Measurements from ENCODE around the gene SPO11. TPM values are rescaled to one million over a fixed set of nuclear protein-coding genes. Genes with fewer than 3 reads are reported as not detected.
A peak's percentile ranks its signal among the peaks of the same experiment; 100 is the strongest.

The SPO11 gene
- total RNA-seq, 3 donors from 2014 or later: not detected

GRCh38 chr20:57370316-57370715 is 40.7 kb downstream of the SPO11 start:
- intact Hi-C loops (cut with DNase I; ENCODE audit: low total_unique reads): no loop called here
- Histone ChIP-seq H3K27ac (no peak overlapping the region), H3K4me1 (no peaks in the 10 kb centered on the region), H3K36me3 (peaks cover 32% of the 10 kb centered on the region), H3K27me3 (no peaks in the 10 kb centered on the region), H3K4me3 (no peak overlapping the region), H3K9me3 (no peaks in the 10 kb centered on the region)
- no peak for TF ChIP-seq POLR2A (IDR thresholded peaks at IDR 0.05)
- no peak for TF ChIP-seq CTCF (IDR thresholded peaks at IDR 0.05)
- TF ChIP-seq POLR2AphosphoS5 (IDR thresholded peaks at IDR 0.05): no peak
- DNase-seq (ENCODE audit: low spot score in 2 of 2): no peak

GRCh38 chr20:57371363-57371762 is 41.8 kb downstream of the SPO11 start:
- H3K4me3 ChIP-seq: no peak overlapping the region

GRCh38 chr20:57372157-57372556 is 42.6 kb downstream of the SPO11 start:
- TF ChIP-seq POLR2AphosphoS5 (IDR thresholded peaks at IDR 0.05) (no peak), CTCF (IDR thresholded peaks at IDR 0.05) (no peak), POLR2A (IDR thresholded peaks at IDR 0.05) (no peak)
- Histone ChIP-seq H3K4me3 (no peak overlapping the region), H3K4me1 (no peaks in the 10 kb centered on the region), H3K27me3 (no peaks in the 10 kb centered on the region), H3K27ac (no peak overlapping the region), H3K9me3 (no peaks in the 10 kb centered on the region), H3K36me3 (peaks cover 24% of the 10 kb centered on the region)
- intact Hi-C loops (cut with DNase I; ENCODE audit: low total_unique reads): no loop called here
- DNase-seq (ENCODE audit: low spot score in 2 of 2): no peak

More at GRCh38 chr20:57371363-57371762, 41.8 kb downstream of the SPO11 start:
- Histone ChIP-seq H3K27me3 (no peaks in the 10 kb centered on the region), H3K4me1 (no peaks in the 10 kb centered on the region), H3K9me3 (no peaks in the 10 kb centered on the region), H3K36me3 (peaks cover 24% of the 10 kb centered on the region), H3K27ac (no peak overlapping the region)
- TF ChIP-seq CTCF (IDR thresholded peaks at IDR 0.05): no peak
- TF ChIP-seq POLR2A (IDR thresholded peaks at IDR 0.05): no peak
- no peak for TF ChIP-seq POLR2AphosphoS5 (IDR thresholded peaks at IDR 0.05)
- intact Hi-C loops (cut with DNase I; ENCODE audit: low total_unique reads): no loop called here
- DNase-seq (ENCODE audit: low spot score in 2 of 2): no peak

- H3K36me3 ChIP-seq: peaks cover 24% of the 10 kb centered on the region
- no peaks in the 10 kb centered on the region for H3K9me3 ChIP-seq
- intact Hi-C loops (cut with DNase I; ENCODE audit: low total_unique reads): no loop called here
- H3K27ac ChIP-seq: no peak overlapping the region
- DNase-seq (ENCODE audit: low spot score in 2 of 2): no peak
- H3K4me3 ChIP-seq: no peak overlapping the region
- TF ChIP-seq POLR2AphosphoS5 (IDR thresholded peaks at IDR 0.05) (no peak), POLR2A (IDR thresholded peaks at IDR 0.05) (no peak), CTCF (IDR thresholded peaks at IDR 0.05) (no peak)
- no peaks in the 10 kb centered on the region for H3K27me3 ChIP-seq
- H3K4me1 ChIP-seq: no peaks in the 10 kb centered on the region
Observed at GRCh38 chr20:57372581-57373350, 43.2 kb downstream of the SPO11 start.

GRCh38 chr20:57374343-57374930 is 44.8 kb downstream of the SPO11 start:
- Histone ChIP-seq H3K4me3 (no peak overlapping the region), H3K4me1 (no peaks in the 10 kb centered on the region), H3K9me3 (no peaks in the 10 kb centered on the region), H3K36me3 (peaks cover 15% of the 10 kb centered on the region), H3K27me3 (no peaks in the 10 kb centered on the region), H3K27ac (peak overlapping the region in 1 of 2 donors; percentile 43)
- TF ChIP-seq CTCF (IDR thresholded peaks at IDR 0.05) (no peak), POLR2A (IDR thresholded peaks at IDR 0.05) (no peak), POLR2AphosphoS5 (IDR thresholded peaks at IDR 0.05) (no peak)
- intact Hi-C loops (cut with DNase I; ENCODE audit: low total_unique reads): no loop called here
- DNase-seq (ENCODE audit: low spot score in 2 of 2): no peak
